Stimulated activated CD8-positive, alpha-beta memory T cell treated with anti-CD3 and anti-CD28 coated beads, Interleukin-7, amount 100 ng/mL, for 1 hour (primary cell): ENCODE data around the gene C2CD5.
A peak's percentile ranks its signal among the peaks of the same experiment; 100 is the strongest.
"Not testable (repeated sequence)": the region's sequence is repeated elsewhere in the genome, so short reads cannot be mapped to it uniquely, and the experiment has no call there.

Experiments used
- DNase-seq, 2 donors: peaks; one replicate each; pipeline ENCODE4 v3.0.0-alpha.2; 2020; ENCODE audit warnings: low read depth in 2 of 2

C2CD5 gene, protein sequence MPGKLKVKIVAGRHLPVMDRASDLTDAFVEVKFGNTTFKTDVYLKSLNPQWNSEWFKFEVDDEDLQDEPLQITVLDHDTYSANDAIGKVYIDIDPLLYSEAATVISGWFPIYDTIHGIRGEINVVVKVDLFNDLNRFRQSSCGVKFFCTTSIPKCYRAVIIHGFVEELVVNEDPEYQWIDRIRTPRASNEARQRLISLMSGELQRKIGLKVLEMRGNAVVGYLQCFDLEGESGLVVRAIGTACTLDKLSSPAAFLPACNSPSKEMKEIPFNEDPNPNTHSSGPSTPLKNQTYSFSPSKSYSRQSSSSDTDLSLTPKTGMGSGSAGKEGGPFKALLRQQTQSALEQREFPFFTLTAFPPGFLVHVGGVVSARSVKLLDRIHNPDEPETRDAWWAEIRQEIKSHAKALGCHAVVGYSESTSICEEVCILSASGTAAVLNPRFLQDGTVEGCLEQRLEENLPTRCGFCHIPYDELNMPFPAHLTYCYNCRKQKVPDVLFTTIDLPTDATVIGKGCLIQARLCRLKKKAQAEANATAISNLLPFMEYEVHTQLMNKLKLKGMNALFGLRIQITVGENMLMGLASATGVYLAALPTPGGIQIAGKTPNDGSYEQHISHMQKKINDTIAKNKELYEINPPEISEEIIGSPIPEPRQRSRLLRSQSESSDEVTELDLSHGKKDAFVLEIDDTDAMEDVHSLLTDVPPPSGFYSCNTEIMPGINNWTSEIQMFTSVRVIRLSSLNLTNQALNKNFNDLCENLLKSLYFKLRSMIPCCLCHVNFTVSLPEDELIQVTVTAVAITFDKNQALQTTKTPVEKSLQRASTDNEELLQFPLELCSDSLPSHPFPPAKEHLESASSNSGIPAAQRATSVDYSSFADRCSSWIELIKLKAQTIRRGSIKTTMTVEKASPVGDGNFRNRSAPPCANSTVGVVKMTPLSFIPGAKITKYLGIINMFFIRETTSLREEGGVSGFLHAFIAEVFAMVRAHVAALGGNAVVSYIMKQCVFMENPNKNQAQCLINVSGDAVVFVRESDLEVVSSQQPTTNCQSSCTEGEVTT

DNA sequence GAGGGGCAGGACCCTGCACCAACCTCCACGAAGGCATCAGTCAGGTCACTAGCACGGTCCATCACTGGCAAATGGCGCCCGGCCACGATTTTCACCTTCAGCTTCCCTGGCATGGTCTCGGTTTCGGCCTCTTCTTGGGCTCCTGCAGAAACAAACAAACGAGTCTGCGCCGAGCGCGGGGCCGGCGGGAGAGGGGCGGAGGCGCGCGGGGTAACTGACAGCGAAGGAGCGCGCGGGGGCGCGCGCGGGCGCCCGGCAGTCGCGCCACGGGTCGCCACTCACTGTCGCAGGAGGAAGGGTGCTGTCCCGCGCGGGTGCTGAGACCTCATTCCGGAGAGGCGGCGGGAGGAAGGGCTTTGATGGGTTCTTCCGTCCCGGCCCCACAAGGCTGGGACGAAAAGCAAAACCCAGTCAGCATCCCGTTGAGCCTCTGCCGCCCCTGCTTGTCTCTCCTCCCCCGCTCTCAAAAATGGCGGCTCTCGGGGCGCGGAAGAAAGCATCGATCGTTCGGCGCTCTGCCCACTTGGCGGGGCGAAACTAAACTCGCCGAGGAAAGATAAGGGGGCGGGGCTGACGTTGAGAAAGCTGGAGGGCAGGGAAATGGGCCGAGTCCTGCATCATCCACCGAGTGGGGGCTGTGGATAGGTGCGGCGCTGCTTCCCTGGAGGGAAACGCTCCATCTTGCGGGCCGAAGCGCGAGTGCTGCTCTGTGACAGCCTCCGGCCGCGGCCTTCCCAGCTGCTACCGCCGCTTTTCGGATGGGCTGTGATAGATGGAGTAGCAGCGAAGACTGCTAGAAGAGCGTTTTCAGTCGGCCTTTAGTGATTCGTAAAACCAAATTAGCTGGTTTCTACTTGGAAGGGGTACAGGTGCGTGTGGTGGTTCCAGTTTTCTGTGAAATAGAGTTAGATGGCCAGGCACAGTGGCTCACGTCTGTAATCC lies at the start of gene C2CD5:
Gene C2CD5, minus strand, starts transcription at position 505 of the 942 bp plus-strand sequence. Its CDS starts 392 bp downstream, at position 113.
- peak; percentile 84 to 87 for DNase-seq

DNA sequence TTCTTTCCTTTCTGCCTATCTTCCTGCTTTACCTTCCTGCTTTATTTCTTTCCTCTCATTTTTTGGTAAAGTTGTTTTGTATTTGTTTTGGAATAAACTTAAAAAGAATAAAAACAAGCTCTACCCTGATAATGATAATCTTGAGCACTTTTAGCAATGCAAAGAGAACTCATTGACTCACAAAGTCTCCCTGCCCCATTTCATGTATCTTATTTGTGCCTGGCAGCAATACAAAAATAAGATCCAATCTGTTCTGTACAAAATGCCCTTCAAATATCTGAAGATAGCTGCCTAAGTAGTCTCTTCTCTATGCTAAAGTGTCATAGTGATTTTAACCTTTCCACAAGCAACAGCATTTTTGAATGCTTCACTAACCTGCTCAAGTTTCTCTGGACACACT lies 49.5 kb upstream of the C2CD5 start:
- no peak for DNase-seq

DNA sequence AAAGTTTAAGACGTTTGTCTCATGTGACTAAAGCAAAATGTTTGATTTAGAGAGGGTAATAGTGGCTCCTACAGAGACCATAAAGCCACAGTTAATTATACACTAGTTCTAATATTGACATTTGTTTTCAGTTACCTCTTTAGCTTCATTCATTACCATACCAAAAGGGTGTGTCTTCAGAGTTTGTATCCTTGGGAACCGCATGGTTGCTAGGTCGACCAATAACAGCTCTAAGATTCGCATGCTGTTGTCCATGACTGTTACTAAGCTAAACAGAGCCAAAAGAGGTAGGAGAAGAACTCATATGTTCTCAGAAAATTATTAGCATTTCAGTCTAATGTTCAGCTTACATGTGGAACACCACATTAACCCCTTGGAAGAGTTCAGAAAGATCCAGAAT lies 44.5 kb upstream of the C2CD5 start:
- no peak for DNase-seq

GRCh38 chr12:22578328-22578727 lies 34.0 kb upstream of the C2CD5 start:
- no peak for DNase-seq

DNA sequence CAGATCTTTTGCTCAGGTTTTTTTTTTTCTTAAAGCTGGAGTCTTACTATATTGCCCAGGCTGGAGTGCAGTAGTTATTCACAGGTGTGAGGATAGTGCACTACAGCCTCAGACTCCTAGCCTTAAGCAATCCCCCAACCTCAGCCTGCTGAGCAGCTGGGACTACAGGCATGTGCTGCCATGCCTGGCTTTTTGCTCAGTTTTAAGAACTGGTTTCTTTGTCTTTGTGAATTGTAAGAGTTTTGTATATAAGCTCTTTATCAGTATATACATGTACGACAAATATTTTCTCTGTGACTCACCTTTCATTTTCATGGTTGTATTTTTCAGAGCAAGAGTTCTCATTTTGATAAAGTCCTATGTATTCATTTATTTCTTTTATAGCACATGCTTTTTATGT lies 33.3 kb upstream of the C2CD5 start:
- no peak for DNase-seq

DNA sequence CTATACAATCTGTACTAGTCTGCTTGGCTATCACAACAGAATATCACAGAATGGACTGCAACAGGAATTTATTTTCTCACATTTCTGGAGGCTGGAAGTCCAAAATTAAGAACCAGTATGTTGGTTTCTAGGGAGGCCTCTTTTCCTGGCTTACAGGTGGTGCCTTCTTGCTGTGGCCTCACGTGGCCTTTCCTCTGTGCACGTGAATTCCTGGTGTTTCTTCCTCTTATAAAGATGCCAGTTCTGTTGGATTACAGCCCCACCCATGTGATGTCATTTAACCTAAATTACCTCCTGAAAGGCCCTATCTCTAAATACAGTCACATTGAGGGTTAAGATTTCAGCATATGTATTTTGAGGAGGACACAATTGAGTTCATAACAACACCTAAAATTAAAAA lies 32.1 kb upstream of the C2CD5 start:
- DNase-seq, result no peak

DNA sequence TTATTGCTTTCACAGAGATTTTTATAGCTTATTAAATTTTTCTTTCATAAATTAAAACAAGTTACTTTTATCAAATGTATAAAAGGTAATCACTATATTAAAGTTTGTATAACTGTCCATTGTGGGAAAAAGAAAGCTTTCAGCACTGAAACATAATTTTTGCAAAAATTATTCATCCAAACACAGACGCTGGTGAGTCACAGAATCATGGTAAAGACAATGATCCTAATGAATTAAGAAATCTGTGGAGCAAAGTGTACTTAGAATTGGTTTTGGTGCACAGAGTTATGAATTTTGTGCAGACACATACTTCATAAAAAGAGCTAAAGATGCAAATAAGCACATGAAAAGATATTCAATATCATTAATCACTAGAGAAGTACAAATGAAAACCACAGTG lies 31.7 kb upstream of the C2CD5 start:
- DNase-seq, result no peak

DNA sequence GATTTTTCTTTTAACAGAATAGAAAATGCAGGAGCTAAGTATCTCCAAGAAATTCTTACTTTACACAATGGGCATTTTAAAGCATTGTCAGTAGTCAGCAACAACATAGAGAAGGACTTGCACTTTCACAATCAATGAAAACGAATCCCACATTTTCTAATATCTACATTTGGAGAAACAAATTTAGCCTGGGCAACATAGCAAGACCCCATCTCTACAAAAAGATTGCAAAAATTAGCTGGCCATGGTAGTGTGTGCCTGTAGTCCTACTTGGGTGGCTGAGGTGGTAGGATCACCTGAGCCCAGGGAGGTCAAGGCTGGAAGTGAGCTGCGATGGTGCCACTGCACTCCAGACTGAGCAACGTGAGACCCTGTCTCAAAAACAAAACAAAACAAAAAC lies 30.6 kb upstream of the C2CD5 start:
- DNase-seq, result no peak

DNA sequence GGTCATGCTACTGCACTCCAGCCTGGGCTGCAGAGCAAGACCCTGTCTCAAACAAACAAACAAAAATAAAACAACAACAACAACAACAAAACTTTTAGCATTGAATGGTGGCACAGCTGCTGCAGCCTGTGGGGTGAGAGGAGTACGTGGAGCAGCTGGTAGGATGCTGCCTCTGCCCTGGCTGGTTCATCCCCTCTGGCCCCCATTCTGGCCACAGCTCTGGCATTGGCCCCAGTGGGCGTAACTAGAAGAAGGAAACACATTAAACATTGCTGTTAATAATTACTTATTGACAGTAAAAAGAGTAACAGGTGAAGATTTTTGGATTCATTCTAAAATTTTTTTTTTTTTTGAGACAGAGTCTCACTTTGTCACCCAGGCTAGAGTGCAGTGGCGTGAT lies 28.8 kb upstream of the C2CD5 start:
- no peak for DNase-seq

GRCh38 chr12:22569253-22569652 lies 24.9 kb upstream of the C2CD5 start:
- DNase-seq, result no peak

GRCh38 chr12:22562036-22563028 lies 18.0 kb upstream of the C2CD5 start:
- no peak for DNase-seq

GRCh38 chr12:22554750-22555149 lies 10.4 kb upstream of the C2CD5 start:
- DNase-seq, result not testable (repeated sequence)

DNA sequence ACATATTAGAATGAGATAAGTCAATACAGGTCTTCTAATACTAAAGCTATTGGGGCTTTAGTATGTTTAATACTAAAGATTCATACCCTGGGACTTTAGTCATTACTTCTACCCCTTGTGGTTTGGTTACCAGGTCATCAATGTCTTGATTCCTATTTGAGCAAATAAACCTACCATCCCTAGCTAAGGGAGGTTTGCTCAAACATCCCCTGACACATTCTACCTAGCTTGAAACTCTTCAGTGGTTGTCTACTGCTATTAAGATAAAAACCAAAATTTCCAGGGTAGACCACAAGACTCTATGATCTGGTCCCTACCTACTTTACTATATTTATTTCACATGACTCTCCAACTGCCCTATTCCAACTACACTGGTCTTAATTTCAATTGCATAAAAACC lies 7.3 kb upstream of the C2CD5 start:
- DNase-seq, result no peak

- DNase-seq, result no peak
Measured at GRCh38 chr12:22545255-22545654, 913 bp upstream of the C2CD5 start.

DNA sequence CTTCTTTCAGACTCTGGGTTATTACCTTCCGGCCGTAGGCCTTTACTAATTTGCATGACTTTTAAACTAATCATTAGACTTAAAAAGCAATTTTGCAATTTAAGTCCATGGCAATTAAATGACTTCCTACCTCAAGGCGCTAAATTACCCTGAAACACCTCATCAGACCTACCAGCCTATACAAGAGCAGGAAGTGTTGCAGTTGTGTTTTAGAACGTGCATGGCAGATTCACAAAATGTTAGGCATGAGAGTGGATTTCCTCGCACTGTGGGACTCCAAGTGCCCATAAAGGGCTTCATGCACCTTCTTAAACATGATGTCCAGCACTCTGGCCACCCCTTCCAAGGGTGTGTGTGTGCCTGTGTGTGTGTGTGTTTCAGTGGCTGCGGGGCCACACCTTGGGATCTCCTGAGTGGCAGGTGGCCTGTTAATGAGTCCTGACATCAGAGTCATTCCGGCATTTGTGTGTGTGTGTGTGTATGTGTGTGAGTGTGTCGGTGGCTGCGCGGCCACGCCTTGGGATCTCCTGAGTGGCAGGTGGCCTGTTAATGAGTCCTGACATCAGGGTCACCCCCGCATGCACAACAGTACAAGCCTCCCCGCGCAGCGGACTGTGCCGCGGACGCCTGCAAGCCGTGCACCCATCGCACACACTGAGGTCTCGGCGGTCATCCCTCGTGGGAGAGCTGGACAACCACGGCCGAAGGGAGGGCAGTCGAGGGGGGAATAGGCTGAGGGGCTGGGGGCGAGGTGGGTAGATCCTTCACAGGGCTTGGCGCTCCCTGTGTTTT lies 900 bp downstream of the C2CD5 start:
- DNase-seq, result no peak

GRCh38 chr12:22541496-22542155 lies 2.7 kb downstream of the C2CD5 start:
- DNase-seq, result no peak

DNA sequence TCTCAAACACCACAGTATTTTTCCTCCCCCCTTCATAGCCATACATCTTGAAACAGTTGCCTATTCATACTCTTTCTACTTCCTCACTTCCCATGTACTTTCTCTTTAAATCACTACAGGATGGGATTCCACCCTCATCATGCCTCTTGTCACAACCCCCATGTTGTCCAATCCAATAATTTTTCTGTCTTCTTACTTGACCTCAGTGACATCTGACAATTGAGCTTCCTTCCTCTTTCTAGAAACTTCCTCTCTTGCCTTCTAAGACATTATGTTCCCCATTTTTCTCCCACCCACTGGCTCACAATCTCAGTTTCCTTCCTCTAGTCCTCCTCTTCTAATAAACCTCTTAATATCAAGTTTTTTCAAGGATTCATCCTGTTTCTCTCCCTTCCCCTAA lies 5.3 kb downstream of the C2CD5 start:
- DNase-seq, result no peak

DNA sequence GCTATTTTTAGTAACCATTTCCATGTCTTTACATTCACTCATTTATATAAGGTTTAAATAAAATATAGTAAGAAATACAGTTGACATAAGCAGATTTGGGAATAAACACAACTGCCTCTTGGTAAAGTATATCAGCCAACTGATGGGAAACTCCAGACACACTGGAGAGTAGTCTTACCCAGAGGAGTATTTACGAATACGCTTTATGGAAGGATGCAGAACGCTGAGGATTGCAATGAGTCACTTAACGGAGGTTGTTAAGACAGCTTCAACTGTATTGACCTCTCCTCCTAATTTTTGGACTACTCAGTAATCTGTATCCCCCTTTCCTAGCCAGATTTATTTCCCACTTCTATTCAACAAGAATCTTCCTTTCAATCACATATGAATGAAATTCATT lies 6.0 kb downstream of the C2CD5 start:
- DNase-seq, result no peak
